ENCODE results near the gene CACNB2. TPM values are rescaled to one million over a fixed set of nuclear protein-coding genes. Genes with fewer than 3 reads are reported as not detected.
"Not testable (repeated sequence)": the region's sequence is repeated elsewhere in the genome, so short reads cannot be mapped to it uniquely, and the experiment has no call there.

CACNB2 gene
- total RNA-seq, 1 donor = 2.1 TPM

DNA sequence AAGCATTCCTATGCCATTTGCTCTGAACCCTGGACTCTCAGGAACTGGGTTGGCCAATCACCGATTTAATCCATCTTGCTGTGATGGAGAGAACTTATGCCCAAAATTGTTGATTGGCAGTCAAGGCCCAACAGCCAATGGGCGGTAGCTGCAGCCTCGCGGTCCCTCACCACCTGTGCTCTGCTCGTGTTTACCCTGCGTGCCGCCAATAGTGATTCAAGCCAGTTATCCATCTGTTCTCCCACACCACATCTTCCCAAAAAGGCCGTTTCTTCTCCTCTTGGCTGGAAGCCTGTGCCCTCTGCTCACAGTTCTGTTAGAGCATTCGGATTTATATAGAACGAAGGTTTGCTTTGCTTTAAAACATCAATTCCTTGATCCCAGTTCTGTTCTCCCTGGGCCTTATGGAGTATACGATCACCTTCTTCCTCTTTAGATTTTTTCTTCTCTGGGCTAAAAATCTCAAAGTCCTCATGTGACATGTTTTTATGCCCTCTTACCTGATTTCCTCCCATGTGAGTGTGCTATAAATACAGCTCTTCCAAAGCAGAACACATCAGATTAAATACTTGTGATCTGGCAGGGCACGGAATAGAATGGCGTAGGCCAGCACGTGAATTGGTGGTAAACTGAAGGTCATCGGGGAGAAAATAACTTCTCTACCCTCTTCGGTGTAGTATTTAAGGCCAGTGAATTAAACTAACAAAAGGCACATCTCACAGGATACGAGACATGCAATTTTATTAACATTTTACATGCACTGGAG lies 298.3 kb downstream of the CACNB2 start:
- H3K4me3 ChIP-seq (ENCODE audit: low read depth, low read length) = no peak overlapping the region
- TF ChIP-seq, protein P1, sequence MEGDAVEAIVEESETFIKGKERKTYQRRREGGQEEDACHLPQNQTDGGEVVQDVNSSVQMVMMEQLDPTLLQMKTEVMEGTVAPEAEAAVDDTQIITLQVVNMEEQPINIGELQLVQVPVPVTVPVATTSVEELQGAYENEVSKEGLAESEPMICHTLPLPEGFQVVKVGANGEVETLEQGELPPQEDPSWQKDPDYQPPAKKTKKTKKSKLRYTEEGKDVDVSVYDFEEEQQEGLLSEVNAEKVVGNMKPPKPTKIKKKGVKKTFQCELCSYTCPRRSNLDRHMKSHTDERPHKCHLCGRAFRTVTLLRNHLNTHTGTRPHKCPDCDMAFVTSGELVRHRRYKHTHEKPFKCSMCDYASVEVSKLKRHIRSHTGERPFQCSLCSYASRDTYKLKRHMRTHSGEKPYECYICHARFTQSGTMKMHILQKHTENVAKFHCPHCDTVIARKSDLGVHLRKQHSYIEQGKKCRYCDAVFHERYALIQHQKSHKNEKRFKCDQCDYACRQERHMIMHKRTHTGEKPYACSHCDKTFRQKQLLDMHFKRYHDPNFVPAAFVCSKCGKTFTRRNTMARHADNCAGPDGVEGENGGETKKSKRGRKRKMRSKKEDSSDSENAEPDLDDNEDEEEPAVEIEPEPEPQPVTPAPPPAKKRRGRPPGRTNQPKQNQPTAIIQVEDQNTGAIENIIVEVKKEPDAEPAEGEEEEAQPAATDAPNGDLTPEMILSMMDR (IDR thresholded peaks at IDR 0.05; ENCODE audit: insufficient read depth, low read length) = no peak
- no peak for DNase-seq (ENCODE audit: low read depth)

DNA sequence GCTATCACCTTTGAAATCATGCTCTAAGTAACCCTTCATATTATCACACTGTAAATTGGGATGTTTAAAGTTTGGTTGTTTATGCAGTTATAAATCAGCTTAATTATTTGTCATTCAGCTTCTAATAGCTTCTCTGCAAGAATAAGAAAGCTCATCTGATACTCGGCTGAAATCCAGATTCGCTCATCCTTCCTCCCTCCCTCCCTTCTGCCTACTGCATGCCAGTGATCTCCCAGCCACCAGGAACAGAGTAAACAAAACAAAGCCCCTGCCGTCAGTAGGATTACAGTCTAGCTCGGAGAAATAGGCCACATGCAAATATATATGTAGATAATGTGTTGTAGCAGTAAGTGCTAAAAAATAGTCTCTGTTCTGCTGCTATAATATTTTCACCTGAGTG lies 299.4 kb downstream of the CACNB2 start:
- H3K4me3 ChIP-seq (ENCODE audit: low read depth, low read length) = no peak overlapping the region
- no peak for DNase-seq (ENCODE audit: low read depth)
- TF ChIP-seq, protein P1 (IDR thresholded peaks at IDR 0.05; ENCODE audit: insufficient read depth, low read length) = no peak

DNA sequence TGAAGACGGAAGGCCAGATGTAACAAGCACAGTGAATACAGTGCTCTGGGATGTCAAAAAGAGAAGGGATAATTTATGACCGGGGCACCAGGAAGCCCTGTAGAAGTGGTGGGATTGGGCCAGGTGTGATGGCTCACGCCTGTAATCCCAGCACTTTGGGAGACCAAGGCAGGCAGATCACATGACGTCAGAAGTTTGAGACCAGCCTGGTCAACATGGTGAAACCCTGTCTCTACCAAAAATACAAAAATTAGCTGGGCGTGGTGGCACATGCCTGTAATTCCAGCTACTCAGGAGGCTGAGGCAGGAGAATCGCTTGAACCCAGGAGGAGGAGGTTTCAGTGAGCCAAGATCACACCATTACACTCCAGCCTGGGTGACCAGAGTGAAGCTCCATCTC lies 305.4 kb downstream of the CACNB2 start:
- not testable (repeated sequence) for DNase-seq (ENCODE audit: low read depth); H3K4me3 ChIP-seq (ENCODE audit: low read depth, low read length)

DNA sequence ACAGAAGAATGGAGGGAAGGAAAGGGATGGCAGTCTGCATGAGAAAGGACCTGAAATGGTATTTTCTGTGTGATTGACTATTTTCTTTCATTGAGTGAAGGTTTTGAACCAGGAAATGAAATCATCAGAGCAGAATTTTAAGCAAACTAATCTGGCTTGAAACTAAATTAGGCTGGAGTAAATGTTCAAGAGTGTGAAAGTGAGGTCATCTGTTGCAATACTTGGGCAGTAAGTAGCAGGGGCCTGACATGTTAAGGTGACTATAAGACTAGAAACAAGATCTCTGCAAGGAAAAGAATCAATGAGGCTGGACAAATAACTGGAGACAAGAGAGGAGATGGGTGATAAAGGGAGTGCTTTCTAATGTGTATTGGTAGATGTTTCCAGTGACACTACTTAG lies 306.0 kb downstream of the CACNB2 start:
- no peak overlapping the region for H3K4me3 ChIP-seq (ENCODE audit: low read depth, low read length)
- DNase-seq (ENCODE audit: low read depth) = no peak
- TF ChIP-seq, protein P1 (IDR thresholded peaks at IDR 0.05; ENCODE audit: insufficient read depth, low read length) = no peak

DNA sequence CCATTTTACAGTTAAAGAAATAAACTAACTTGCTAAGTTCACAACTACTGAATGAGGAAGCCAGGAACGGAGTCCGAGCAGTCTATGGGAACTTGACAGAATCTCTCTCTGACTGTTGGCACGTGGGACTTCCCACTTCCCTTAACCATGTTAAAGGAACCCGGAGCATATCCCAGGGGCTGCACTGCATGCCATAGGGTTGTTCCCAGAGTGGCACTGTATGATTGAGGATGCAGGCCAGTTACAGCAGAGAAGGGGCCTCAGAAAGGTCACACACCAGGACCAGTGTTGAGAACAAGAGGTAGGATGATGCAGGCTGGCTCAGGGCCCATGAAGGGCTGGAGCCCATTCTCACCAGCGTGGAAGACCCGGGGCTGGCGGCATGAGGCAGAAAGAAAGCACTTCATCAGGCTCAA lies 309.4 kb downstream of the CACNB2 start:
- no peak for DNase-seq (ENCODE audit: low read depth)
- H3K4me3 ChIP-seq (ENCODE audit: low read depth, low read length) = no peak overlapping the region
- TF ChIP-seq, protein P1 (IDR thresholded peaks at IDR 0.05; ENCODE audit: insufficient read depth, low read length) = no peak

DNA sequence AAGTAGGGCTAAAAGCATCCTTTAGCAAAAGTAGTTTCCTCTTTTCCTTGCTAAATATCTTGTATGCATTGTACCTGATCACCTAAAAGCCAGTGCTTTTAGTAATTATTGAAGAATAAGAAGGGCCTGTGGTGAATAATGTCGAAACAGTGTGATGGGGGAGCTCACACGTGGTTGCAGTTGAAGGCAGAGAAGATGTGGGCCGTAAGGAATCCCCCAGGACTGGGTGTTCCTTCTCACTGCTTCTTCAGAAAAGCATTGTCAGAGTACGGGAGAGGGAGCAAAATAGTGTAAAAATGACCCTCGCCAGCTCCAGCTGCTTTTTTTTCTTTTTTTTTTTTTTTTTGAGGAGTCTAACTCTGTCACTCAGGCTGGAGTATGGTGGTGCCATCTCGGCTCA lies 310.1 kb downstream of the CACNB2 start:
- DNase-seq (ENCODE audit: low read depth) = no peak
- TF ChIP-seq, protein P1 (IDR thresholded peaks at IDR 0.05; ENCODE audit: insufficient read depth, low read length) = no peak
- no peak overlapping the region for H3K4me3 ChIP-seq (ENCODE audit: low read depth, low read length)

DNA sequence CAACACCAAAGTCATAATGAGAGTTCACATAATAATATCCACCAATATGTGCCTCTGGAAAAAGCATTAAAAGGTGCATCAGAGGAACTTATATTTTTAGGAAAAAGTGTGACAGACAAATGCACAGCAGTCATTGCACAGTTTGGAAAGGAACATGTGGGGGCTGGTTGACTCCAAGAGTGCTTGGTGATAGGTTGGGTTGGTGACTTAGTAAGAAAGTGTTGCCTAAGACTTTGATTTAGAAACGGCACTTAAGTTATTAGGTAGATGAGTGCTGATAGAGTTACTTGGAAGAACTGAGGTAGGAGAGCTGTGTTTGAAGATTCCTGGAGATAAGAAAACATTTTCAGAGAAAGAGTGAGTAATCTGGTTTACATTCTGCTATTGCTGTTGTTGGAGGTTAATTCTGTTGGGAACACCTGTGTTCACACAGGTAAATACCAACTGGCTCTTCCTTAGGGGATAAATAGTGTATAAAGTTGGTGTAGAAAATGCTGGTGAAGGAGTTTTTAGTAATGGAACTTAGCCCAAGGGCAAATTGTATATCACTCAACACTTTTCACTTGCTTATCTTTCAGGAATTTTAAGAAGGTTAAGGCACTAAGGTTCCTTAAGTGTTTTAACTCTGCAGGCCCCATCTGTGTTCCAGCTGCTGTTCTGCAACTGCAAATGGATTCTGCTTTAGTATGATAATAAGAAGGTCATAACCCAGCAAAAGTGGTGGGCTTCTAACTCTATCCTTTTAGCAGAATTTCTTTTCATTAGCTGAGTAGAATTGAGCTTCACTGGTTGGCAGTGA lies 315.1 kb downstream of the CACNB2 start:
- TF ChIP-seq, protein P1 (IDR thresholded peaks at IDR 0.05; ENCODE audit: insufficient read depth, low read length) = no peak
- DNase-seq (ENCODE audit: low read depth) = no peak

More for the DNA sequence above, 315.1 kb downstream of the CACNB2 start:
- H3K4me3 ChIP-seq (ENCODE audit: low read depth, low read length) = no peak overlapping the region

All from fibroblast of the aortic adventitia (primary cell).